Epithelial cell of esophagus (primary cell): ENCODE measurements around the gene FMNL1.

Source experiments
- DNase-seq: peaks from one replicate; pipeline ENCODE4 v3.0.0; 2010; ENCODE audit warnings: low read depth
- H3K4me3 ChIP-seq: 2 replicates; pipeline ENCODE4 v1.5.1; 2011; ENCODE audit warnings: mild to moderate bottlenecking, low read length, control low read depth
- TF ChIP-seq, protein P1 (sequence below): IDR thresholded peaks from 2 replicates; pipeline ENCODE4 v1.5.1; 2011; ENCODE audit warnings: low read depth, mild to moderate bottlenecking, low read length, control low read depth, inconsistent platforms; ENCODE audit not compliant: insufficient read depth; ENCODE audit errors: missing control alignments

The FMNL1 gene

GRCh38 chr17:45261577-45262515, 40.2 kb downstream of the FMNL1 start, which contains the start of gene SPATA32:
SPATA32 (minus strand) TSS chr17:45262094; CDS start chr17:45262016, 78 bp downstream.
- peak; percentile 61 for DNase-seq
- TF ChIP-seq, protein P1, sequence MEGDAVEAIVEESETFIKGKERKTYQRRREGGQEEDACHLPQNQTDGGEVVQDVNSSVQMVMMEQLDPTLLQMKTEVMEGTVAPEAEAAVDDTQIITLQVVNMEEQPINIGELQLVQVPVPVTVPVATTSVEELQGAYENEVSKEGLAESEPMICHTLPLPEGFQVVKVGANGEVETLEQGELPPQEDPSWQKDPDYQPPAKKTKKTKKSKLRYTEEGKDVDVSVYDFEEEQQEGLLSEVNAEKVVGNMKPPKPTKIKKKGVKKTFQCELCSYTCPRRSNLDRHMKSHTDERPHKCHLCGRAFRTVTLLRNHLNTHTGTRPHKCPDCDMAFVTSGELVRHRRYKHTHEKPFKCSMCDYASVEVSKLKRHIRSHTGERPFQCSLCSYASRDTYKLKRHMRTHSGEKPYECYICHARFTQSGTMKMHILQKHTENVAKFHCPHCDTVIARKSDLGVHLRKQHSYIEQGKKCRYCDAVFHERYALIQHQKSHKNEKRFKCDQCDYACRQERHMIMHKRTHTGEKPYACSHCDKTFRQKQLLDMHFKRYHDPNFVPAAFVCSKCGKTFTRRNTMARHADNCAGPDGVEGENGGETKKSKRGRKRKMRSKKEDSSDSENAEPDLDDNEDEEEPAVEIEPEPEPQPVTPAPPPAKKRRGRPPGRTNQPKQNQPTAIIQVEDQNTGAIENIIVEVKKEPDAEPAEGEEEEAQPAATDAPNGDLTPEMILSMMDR, result no peak

DNA sequence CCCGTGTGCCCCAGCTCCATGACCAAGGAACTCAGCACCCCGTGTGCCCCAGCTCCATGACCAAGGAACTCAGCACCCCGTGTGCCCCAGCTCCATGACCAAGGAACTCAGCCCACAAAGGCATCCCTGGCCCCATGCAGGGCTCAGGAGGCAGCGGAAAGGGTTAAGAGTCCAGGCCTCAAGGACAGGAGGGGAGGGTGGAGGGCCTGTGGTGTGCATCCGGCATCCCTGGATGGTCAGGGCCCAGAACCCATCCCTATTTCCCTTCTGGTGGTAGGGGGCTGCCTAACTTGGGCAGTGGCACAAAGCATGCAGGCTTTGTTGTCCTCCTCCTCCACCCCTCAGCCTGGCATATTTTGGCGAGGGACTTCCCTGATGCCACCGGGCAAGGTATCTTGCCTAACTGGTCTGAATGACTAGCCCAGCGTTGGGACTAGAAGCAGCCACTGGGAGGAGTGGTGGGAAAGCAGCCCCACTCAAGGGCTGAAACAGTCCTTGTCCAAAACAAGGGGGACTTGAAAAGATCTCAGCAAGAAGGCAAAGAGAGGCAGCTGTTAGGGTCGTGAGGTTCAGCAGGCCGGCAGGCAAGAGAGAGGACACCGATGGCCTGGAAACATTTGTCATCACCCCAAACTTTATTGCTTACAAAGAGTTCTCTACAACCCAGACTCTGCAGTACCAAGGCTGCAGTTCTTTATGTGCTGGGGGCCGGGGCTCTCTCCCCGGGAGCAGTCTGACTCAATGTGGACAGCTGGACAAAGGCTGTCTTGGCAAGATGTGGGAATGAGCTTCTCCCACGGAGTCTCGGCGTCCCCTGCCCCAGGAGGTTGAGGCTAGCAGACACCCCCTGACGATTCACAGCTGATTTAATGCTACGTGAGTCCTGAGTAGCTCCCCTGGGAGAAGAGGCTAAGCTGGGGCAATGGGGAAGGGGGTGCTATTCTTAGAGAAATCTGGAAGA, 41.1 kb downstream of the FMNL1 start:
- DNase-seq, result peak; percentile 56
- no peak overlapping the region for H3K4me3 ChIP-seq
- TF ChIP-seq, protein P1, result peak; percentile 39

More at GRCh38 chr17:45261577-45262515, 40.2 kb downstream of the FMNL1 start, which contains the start of gene SPATA32:
- H3K4me3 ChIP-seq, result peak within 1 kb of the TSS; percentile 53

GRCh38 chr17:45263477-45263860, 41.8 kb downstream of the FMNL1 start:
- H3K4me3 ChIP-seq, result no peak overlapping the region
- TF ChIP-seq, protein P1, result no peak
- no peak for DNase-seq

- TF ChIP-seq, protein P1, result no peak
- no peak for DNase-seq
- H3K4me3 ChIP-seq, result no peak overlapping the region
Measured at GRCh38 chr17:45264430-45264829, 42.7 kb downstream of the FMNL1 start.

- no peak overlapping the region for H3K4me3 ChIP-seq
- TF ChIP-seq, protein P1, result no peak
- no peak for DNase-seq
Measured at GRCh38 chr17:45264988-45265387, 43.3 kb downstream of the FMNL1 start.

DNA sequence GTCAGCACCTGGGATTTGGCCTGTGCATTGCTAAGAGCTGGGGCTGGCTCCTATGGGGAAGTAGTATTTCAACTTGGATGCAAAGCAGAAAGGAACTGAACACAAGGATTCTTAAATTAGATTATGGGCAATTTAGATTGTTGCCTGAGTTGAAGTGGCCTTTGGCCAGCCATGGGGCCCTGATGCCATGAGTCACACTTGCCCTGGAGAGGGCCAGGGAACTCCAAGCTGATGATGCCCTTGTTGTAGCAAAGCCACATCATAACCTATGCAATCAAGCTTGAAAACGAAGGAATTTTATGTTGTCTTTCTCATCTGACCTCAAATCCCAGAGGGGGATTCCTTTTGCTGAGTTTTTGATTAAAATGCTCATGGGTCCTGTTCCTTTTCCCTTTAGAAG, 44.1 kb downstream of the FMNL1 start:
- no peak for DNase-seq
- H3K4me3 ChIP-seq, result no peak overlapping the region
- TF ChIP-seq, protein P1, result no peak
